HEK293T (cell line): ENCODE measurements around the gene MGAT4A.

Experiments
- CTCF ChIA-PET: fragments of 350-600 bp; formaldehyde crosslinking; extraction: SDS; loops from one replicate; lab custom pipeline; 2021; ENCODE audit warnings: antibody characterized with exemption, inconsistent platforms; lab: Yijun Ruan, JAX
- POLR2A ChIA-PET: fragments of 350-600 bp; formaldehyde crosslinking; extraction: SDS; loops from one replicate; lab custom pipeline; 2020; ENCODE audit warnings: antibody characterized with exemption, inconsistent platforms; lab: Yijun Ruan, JAX
- DNase-seq: peaks from one replicate; pipeline ENCODE4 v3.0.0; 2012; ENCODE audit warnings: mixed read lengths; ENCODE audit errors: extremely low spot score
- ARNT ChIP-seq: fragments of 450-650 bp; IDR thresholded peaks from 2 replicates; pipeline ENCODE4 v1.6.1; 2017; ENCODE audit warnings: mild to moderate bottlenecking
- BHLHE40 ChIP-seq: fragments of 450-650 bp; IDR thresholded peaks from 2 replicates; pipeline ENCODE4 v1.6.1; 2016; ENCODE audit warnings: mild to moderate bottlenecking, moderate library complexity, borderline replicate concordance
- CTBP1 ChIP-seq: fragments of 450-650 bp; IDR thresholded peaks from 2 replicates; pipeline ENCODE4 v1.6.1; 2016; ENCODE audit warnings: borderline replicate concordance
- ELF4 ChIP-seq: fragments of 450-650 bp; IDR thresholded peaks from 2 replicates; pipeline ENCODE4 v1.6.1; 2017; ENCODE audit warnings: antibody characterized with exemption
- FOXA1 ChIP-seq: fragments of 450-650 bp; IDR thresholded peaks from 2 replicates; pipeline ENCODE4 v1.6.1; 2016; ENCODE audit warnings: mild to moderate bottlenecking
- FOXK2 ChIP-seq: fragments of 450-650 bp; IDR thresholded peaks from 2 replicates; pipeline ENCODE4 v1.6.1; 2016; ENCODE audit warnings: mild to moderate bottlenecking
- FOXM1 ChIP-seq: fragments of 450-650 bp; IDR thresholded peaks from 2 replicates; pipeline ENCODE4 v1.6.1; 2017; ENCODE audit warnings: mild to moderate bottlenecking, borderline replicate concordance
- HDGF ChIP-seq: fragments of 450-650 bp; IDR thresholded peaks from 2 replicates; pipeline ENCODE4 v1.6.1; 2017; ENCODE audit warnings: antibody characterized with exemption, borderline replicate concordance
- L3MBTL2 ChIP-seq: fragments of 450-650 bp; conservative IDR thresholded peaks from 2 replicates; pipeline ENCODE4 v1.6.1; 2016; ENCODE audit warnings: mild to moderate bottlenecking
- LEF1 ChIP-seq: fragments of 450-650 bp; IDR thresholded peaks from 2 replicates; pipeline ENCODE4 v1.6.1; 2017; ENCODE audit warnings: mild to moderate bottlenecking, borderline replicate concordance
- NFRKB ChIP-seq: fragments of 450-650 bp; IDR thresholded peaks from 2 replicates; pipeline ENCODE4 v1.6.1; 2016; ENCODE audit warnings: mild to moderate bottlenecking, moderate library complexity
- SP1 ChIP-seq: fragments of 450-650 bp; IDR thresholded peaks from 2 replicates; pipeline ENCODE4 v1.6.1; 2017
- SUZ12 ChIP-seq: fragments of 450-650 bp; IDR thresholded peaks from 2 replicates; pipeline ENCODE4 v1.6.1; 2016; ENCODE audit warnings: mild to moderate bottlenecking
- TARDBP ChIP-seq: fragments of 450-650 bp; IDR thresholded peaks from 2 replicates; pipeline ENCODE4 v1.6.1; 2016
- ZNF384 ChIP-seq: fragments of 450-650 bp; IDR thresholded peaks from 2 replicates; pipeline ENCODE4 v1.6.1; 2016
- TF ChIP-seq, protein P1 (sequence below): fragments of 450-650 bp; IDR thresholded peaks from 2 replicates; pipeline ENCODE4 v1.6.1; 2016

MGAT4A gene

DNA sequence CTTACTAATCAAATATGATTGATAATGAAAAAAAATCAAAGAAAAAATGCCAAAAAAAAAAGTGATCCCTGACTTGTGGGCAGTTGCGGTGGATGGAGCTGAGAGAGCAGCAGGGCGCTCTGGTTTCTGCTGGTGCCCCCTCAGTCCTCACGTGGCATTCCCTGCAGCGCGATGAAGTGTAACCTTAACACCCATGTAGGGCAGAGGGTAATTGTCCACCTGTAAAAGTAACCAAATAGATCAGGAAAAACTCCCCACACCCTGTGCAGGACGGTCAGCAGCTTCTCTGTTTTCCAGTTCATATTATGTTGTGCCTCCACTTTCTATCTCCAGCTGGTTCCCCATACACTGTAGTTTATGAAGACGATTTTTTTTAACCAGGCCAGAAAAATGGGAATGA is 147.7 kb downstream of the MGAT4A start:
- ChIA-PET CTCF (no interaction called here), POLR2A (no interaction called here)
- DNase-seq = no peak
- no peak for TF ChIP-seq FOXM1
- no peak for TF ChIP-seq TARDBP
- no peak for TF ChIP-seq LEF1
- TF ChIP-seq HDGF = no peak
- no peak for TF ChIP-seq NFRKB
- no peak for TF ChIP-seq ELF4
- TF ChIP-seq SP1 = no peak
- no peak for TF ChIP-seq BHLHE40
- no peak for TF ChIP-seq FOXA1
- no peak for TF ChIP-seq ARNT
- TF ChIP-seq FOXK2 = no peak
- TF ChIP-seq ZNF384 = no peak
- TF ChIP-seq CTBP1 = no peak
- TF ChIP-seq, protein P1, sequence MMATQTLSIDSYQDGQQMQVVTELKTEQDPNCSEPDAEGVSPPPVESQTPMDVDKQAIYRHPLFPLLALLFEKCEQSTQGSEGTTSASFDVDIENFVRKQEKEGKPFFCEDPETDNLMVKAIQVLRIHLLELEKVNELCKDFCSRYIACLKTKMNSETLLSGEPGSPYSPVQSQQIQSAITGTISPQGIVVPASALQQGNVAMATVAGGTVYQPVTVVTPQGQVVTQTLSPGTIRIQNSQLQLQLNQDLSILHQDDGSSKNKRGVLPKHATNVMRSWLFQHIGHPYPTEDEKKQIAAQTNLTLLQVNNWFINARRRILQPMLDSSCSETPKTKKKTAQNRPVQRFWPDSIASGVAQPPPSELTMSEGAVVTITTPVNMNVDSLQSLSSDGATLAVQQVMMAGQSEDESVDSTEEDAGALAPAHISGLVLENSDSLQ = no peak

DNA sequence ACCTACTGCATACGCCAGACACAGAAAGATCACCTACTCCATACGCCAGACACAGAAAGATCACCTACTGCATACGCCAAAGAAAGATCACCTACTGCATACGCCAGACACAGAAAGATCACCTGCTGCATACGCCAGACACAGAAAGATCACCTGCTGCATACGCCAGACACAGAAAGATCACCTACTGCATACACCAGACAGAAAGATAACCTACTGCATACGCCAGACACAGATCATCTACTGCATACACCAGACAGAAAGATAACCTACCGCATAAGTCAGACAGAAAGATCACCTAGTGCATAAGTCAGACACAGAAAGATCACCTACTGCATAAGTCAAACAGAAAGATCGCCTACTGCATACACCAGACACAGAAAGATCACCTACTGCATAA is 148.4 kb downstream of the MGAT4A start:
- no peak for DNase-seq
- TF ChIP-seq ARNT = no peak
- TF ChIP-seq SUZ12 = no peak
- no peak for TF ChIP-seq FOXA1
- no peak for TF ChIP-seq HDGF
- POLR2A ChIA-PET = no interaction called here
- CTCF ChIA-PET = no interaction called here

DNA sequence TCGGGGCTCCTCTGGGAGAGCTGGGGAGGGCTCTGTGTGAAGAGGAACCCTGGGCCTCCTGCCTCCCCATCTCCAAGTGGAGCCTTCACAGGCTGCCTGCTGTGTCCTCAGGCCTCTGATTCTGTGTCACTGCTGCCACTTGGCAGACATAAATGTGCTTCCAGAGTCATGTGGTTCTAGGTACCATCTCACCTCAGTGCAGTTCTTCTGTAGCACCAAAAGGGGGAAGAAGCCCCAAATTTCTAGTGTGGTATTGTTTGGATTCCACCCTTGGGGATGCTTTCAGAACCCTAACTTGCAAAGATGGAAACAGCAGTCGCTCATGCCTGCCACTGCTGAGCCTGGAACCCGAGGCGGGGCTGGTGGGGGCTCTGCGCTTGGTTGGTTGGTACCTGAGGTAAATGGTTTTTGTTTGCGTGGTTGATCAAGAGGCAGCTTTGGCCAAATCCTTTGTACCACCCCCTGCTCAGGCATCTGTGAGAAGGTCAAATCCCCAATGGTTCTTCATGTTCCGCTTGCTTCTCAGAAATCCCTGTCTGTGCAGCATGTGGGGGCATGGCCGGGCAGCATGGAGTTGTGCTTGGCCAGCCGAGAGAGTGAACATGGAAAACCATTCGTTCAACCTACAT is 150.2 kb downstream of the MGAT4A start:
- POLR2A ChIA-PET = no interaction called here
- DNase-seq = no peak
- CTCF ChIA-PET = no interaction called here
- no peak for TF ChIP-seq CTBP1
- TF ChIP-seq FOXM1 = no peak
- TF ChIP-seq L3MBTL2 = no peak
- no peak for TF ChIP-seq BHLHE40
- no peak for TF ChIP-seq HDGF
- TF ChIP-seq, protein P1 = no peak
- TF ChIP-seq ZNF384 = no peak
- TF ChIP-seq SUZ12 = no peak
- TF ChIP-seq FOXK2 = no peak
- no peak for TF ChIP-seq ARNT
- no peak for TF ChIP-seq FOXA1
- no peak for TF ChIP-seq LEF1
- no peak for TF ChIP-seq SP1
- no peak for TF ChIP-seq NFRKB
- no peak for TF ChIP-seq TARDBP
- TF ChIP-seq ELF4 = no peak

DNA sequence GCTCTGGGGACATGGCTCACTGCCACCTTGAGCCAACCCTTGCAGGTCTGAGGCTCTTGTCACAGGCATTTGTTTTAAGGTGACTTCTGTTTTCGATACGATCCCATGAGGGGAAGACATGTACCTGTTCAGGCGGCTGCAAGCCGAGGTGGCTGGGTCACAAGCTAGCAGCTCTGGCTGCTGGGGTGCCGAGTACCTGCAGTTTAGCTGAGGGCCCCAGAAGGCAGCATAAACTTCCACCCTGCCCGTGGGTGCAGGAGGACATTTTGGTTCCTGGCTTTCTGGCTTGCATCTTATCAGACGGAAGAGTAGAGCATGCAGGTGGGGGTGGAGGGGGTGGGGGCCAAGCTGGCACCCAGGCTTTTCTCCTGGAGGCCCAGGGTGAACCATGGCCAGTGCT is 151.0 kb downstream of the MGAT4A start:
- no peak for DNase-seq
- POLR2A ChIA-PET = no interaction called here
- CTCF ChIA-PET = interaction anchor here (0.6 kb wide), 1 partner anchor 172 kb away, joined by 4 read pairs; no protein-coding TSS in a partner anchor
- no peak for TF ChIP-seq ZNF384
- no peak for TF ChIP-seq CTBP1
- TF ChIP-seq FOXA1 = no peak
- TF ChIP-seq NFRKB = no peak
- no peak for TF ChIP-seq L3MBTL2
- TF ChIP-seq FOXK2 = no peak
- TF ChIP-seq TARDBP = no peak
- no peak for TF ChIP-seq SP1
- TF ChIP-seq, protein P1 = no peak
- TF ChIP-seq BHLHE40 = no peak
- no peak for TF ChIP-seq ELF4
- TF ChIP-seq HDGF = no peak
- TF ChIP-seq ARNT = no peak
- no peak for TF ChIP-seq FOXM1
- TF ChIP-seq SUZ12 = no peak
- TF ChIP-seq LEF1 = no peak

DNA sequence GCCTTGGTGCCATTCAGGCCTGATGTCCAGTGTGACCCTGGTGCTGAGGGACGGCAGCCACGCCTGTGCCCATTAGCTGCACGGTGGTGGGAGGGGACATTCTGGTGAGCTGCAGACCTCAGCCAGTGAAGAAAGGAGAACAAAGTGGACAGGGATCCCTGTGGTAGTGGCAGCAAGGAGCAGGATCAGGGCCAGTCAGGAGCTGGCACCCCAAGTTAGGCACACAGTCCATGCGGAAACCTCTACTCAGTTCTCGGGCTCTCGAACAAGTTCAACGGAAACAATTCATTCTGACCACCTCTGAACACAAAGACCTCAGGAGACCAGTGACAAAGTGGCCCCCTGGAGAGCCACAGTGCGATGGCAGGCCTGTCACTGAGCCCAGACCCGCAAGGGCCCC is 152.7 kb downstream of the MGAT4A start:
- TF ChIP-seq, protein P1 = no peak
- no peak for TF ChIP-seq FOXK2
- POLR2A ChIA-PET = no interaction called here
- CTCF ChIA-PET = interaction anchor here (0.7 kb wide), 1 partner anchor 370 kb away, joined by 3 read pairs; no protein-coding TSS in a partner anchor

DNA sequence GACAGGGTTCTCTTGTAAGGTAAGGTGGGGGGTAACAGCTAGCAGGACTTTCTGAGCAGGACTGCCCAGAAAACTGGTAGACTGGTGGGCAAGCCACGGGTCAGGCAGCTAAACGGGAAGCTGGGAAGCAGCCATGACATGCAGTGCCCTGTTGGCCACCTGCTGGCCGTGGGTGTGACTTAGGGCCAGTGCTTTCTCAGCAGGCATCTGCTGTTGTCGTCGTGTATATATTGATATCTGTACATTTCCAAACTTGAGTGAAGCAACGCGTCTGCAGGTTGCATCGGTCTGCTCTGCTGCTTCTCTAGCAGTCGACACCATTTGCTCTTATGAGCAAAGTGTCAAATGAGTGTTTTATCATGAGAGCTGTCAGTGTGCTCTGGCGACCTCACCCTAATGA is 153.6 kb downstream of the MGAT4A start:
- CTCF ChIA-PET = no interaction called here
- DNase-seq = no peak
- TF ChIP-seq LEF1 = no peak
- no peak for TF ChIP-seq ELF4
- TF ChIP-seq SUZ12 = no peak
- TF ChIP-seq BHLHE40 = no peak
- TF ChIP-seq FOXA1 = no peak
- TF ChIP-seq NFRKB = no peak
- TF ChIP-seq, protein P1 = no peak
- no peak for TF ChIP-seq ZNF384
- no peak for TF ChIP-seq HDGF
- no peak for TF ChIP-seq SP1
- no peak for TF ChIP-seq FOXK2
- TF ChIP-seq TARDBP = no peak
- no peak for TF ChIP-seq CTBP1
- POLR2A ChIA-PET = no interaction called here

More for the DNA sequence above, 152.7 kb downstream of the MGAT4A start:
- no peak for DNase-seq
